GM23248 (cell line): ENCODE measurements around the gene ITSN2. TPM values are rescaled to one million over a fixed set of nuclear protein-coding genes. Genes with fewer than 3 reads are reported as not detected.
A peak's percentile ranks its signal among the peaks of the same experiment; 100 is the strongest.
"Not testable (repeated sequence)": the region's sequence is repeated elsewhere in the genome, so short reads cannot be mapped to it uniquely, and the experiment has no call there.

Source experiments
- DNase-seq: peaks from one replicate; pipeline ENCODE4 v3.0.0-alpha.2; 2015
- H2AFZ ChIP-seq: fragments of 200-600 bp; sonication (generic); 2 replicates; pipeline ENCODE4 v1.6.1; 2016; ENCODE audit warnings: antibody characterized with exemption
- H3F3A ChIP-seq: fragments of 200-600 bp; sonication (generic); 2 replicates; pipeline ENCODE4 v1.6.1; 2016; ENCODE audit warnings: mild to moderate bottlenecking, antibody characterized with exemption, mixed run types; ENCODE audit not compliant: insufficient read depth
- H3K27ac ChIP-seq: fragments of 200-600 bp; sonication (generic); 2 replicates; pipeline ENCODE4 v1.5.1; 2016; ENCODE audit warnings: mild to moderate bottlenecking
- H3K27me3 ChIP-seq: fragments of 200-600 bp; sonication (generic); replicated peaks from 2 replicates; pipeline ENCODE4 v1.6.1; 2016; ENCODE audit warnings: mild to moderate bottlenecking; ENCODE audit not compliant: insufficient read depth
- H3K36me3 ChIP-seq: fragments of 200-600 bp; sonication (generic); 2 replicates; pipeline ENCODE4 v1.6.1; 2016; ENCODE audit warnings: low read depth, mild to moderate bottlenecking
- H3K4me1 ChIP-seq: fragments of 200-600 bp; sonication (generic); 2 replicates; pipeline ENCODE4 v1.6.1; 2016; ENCODE audit warnings: mild to moderate bottlenecking; ENCODE audit not compliant: insufficient read depth
- H3K4me2 ChIP-seq: fragments of 200-600 bp; sonication (generic); one replicate; pipeline ENCODE4 v1.6.1; 2016; ENCODE audit warnings: mild to moderate bottlenecking; ENCODE audit not compliant: unreplicated experiment
- H3K4me3 ChIP-seq: fragments of 200-600 bp; sonication (generic); 2 replicates; pipeline ENCODE4 v1.5.1; 2016; ENCODE audit warnings: mild to moderate bottlenecking
- H3K79me2 ChIP-seq: fragments of 200-600 bp; sonication (generic); 2 replicates; pipeline ENCODE4 v1.6.1; 2016; ENCODE audit warnings: mild to moderate bottlenecking; ENCODE audit not compliant: insufficient read depth
- H3K9ac ChIP-seq: fragments of 200-600 bp; sonication (generic); 2 replicates; pipeline ENCODE4 v1.6.1; 2016; ENCODE audit warnings: mild to moderate bottlenecking
- H3K9me2 ChIP-seq: fragments of 200-600 bp; sonication (generic); 2 replicates; pipeline ENCODE4 v1.6.1; 2016; ENCODE audit warnings: mixed run types, mild to moderate bottlenecking, moderate library complexity; ENCODE audit not compliant: insufficient read depth
- H3K9me3 ChIP-seq: fragments of 200-600 bp; sonication (generic); one replicate; pipeline ENCODE4 v1.6.1; 2017; ENCODE audit warnings: low read depth
- H4K20me1 ChIP-seq: fragments of 200-600 bp; sonication (generic); 2 replicates; pipeline ENCODE4 v1.6.0; 2016; ENCODE audit not compliant: insufficient read depth
- EZH2 ChIP-seq: fragments of 200-600 bp; sonication (generic); IDR thresholded peaks from 2 replicates; pipeline ENCODE4 v1.6.1; 2018; ENCODE audit warnings: antibody characterized with exemption, mild to moderate bottlenecking; ENCODE audit not compliant: insufficient read depth, poor library complexity, severe bottlenecking
- EZH2phosphoT487 ChIP-seq: fragments of 200-600 bp; sonication (generic); IDR thresholded peaks from 2 replicates; pipeline ENCODE4 v1.6.1; 2018; ENCODE audit warnings: antibody characterized with exemption, moderate library complexity, mild to moderate bottlenecking, low read depth; ENCODE audit not compliant: insufficient read depth
- WGBS, 2 experiments: methylation state at CpG; one replicate each; pipeline ENCODE4 v1.1.6; 2015 to 2017; ENCODE audit warnings: low lambda C conversion rate in 2 of 2, low coverage in 1 of 2; ENCODE audit errors: missing lambda C conversion rate in 2 of 2; 5-methylcytosine and 5-hydroxymethylcytosine counted together
- in situ Hi-C: fragments of 300-500 bp; cut with MboI; formaldehyde crosslinking; loops from 2 replicates; pipeline ENCODE4 v1.15.0; 2020
- polyA plus RNA-seq: library from polyadenylated mRNA; unstranded; fragments of >200 nt; fragmentation: Nextera tagmentation; extraction: Ambion mirVana; gene quantifications from 2 replicates; pipeline ENCODE4 v1.2.1, GENCODE V29; 2016
- total RNA-seq: library from RNA; depleted of rRNA; stranded (reverse); fragments of >200 nt; shearing (Covaris generic); gene quantifications from 2 replicates; pipeline ENCODE4 v1.2.3, GENCODE V29; 2014

Gene ITSN2
- total and polyA plus RNA-seq, 2 experiments from 2014 or later, result 12.9 to 19.2 TPM

DNA sequence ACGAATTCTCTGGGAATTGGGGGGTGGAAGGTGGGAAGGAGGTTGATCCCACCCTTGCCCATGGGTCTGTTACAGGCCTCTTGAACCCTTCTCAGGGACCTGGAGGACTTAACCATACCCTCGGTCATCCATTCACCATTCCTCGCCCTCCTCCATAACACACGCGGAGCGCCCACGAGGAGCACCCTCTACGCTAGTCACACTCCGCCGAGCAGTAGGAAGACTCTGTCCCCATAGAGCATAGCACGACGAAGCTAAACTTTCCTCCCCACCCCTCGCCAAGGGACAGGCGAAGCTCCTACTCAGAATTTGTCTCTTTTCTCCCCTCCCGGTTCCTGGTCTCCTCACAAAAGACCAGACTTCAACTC, 611 bp upstream of the ITSN2 start:
- WGBS, 2 experiments, result 85 to 87% methylated on average over 15 of the region's 15 CpGs
- Histone ChIP-seq H3K9ac (peak overlapping the region; percentile 83), H3K27me3 (no peaks in the 10 kb centered on the region), H3K79me2 (peaks cover 40% of the 10 kb centered on the region), H3K9me2 (no peaks in the 10 kb centered on the region), H3K9me3 (no peaks in the 10 kb centered on the region), H3K4me2 (peak overlapping the region; percentile 82), H3F3A (no peaks in the 10 kb centered on the region), H3K4me3 (peak overlapping the region; percentile 87), H3K27ac (no peak overlapping the region), H2AFZ (peak overlapping the region; percentile 93), H4K20me1 (0 out of 2 replicates have a peak, but pooled peaks cover 3% of the 10 kb centered on the region), H3K4me1 (peaks cover 9% of the 10 kb centered on the region; the same call in 1 of the 2 replicates), H3K36me3 (no peaks in the 10 kb centered on the region)
- in situ Hi-C loops, result no loop called here
- TF ChIP-seq EZH2phosphoT487 (no peak), EZH2 (no peak)
- no peak for DNase-seq

DNA sequence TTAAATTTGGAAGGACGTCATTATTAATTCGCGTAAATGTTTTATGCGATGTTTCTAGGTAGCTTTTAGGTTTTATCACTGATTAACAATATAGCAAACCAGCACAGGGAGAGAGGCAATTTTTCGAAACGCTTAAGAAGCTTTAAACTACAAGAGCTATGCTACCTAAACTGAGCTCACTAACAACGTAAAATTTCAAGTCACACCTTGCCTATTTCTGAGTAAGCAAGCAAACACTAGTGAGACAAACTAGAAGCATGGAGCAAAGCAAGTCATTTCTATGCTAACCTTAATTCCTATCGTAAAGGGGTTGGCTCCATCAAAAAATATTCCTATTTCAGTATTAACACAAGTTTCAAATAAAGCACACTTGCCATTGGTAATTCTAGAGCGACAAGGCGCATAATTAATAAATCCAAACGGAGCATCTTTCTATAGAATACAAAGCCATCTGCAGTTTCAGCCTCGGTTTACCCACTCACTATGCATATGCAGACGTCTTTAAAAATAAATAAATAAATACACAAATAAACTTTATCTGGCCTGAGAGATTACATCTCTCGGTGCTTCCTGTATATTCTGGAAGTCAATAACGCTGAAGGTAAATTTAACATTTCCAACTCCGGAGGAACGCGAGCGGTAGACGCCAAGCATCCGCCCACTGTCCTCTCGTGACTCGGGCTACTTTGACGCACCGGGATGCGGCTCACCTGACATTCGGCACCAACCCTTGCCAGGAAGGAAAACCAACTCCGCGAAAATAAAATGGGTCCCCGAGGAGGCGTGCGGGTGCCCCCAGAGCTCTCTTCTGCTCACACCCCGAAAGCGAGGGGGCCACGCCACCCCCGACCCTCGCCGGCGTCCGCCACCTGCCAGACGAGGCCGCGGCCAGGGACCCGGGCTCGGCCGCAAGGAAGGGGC, 947 bp downstream of the ITSN2 start:
- 12 to 17% methylated on average over 32 to 45 of the region's 46 CpGs for WGBS, 2 experiments

GRCh38 chr2:24357767-24358166, 2.6 kb downstream of the ITSN2 start:
- H3K4me3 ChIP-seq, H3K4me2 ChIP-seq, H3K36me3 ChIP-seq, H3F3A ChIP-seq, in situ Hi-C loops, H3K9ac ChIP-seq, H4K20me1 ChIP-seq, DNase-seq, H3K9me3 ChIP-seq, H3K27ac ChIP-seq, H2AFZ ChIP-seq, H3K9me2 ChIP-seq, H3K27me3 ChIP-seq: not testable (repeated sequence)
- peaks cover 10% of the 10 kb centered on the region; the same call in 1 of the 2 replicates for H3K4me1 ChIP-seq
- peaks cover 72% of the 10 kb centered on the region for H3K79me2 ChIP-seq
- 96 to 99% methylated on average over 12 of the region's 12 CpGs for WGBS, 2 experiments

More for the DNA sequence above, 947 bp downstream of the ITSN2 start:
- TF ChIP-seq EZH2phosphoT487, result no peak
- TF ChIP-seq EZH2, result no peak
- Histone ChIP-seq H3K79me2 (peaks cover 56% of the 10 kb centered on the region), H3K9me3 (no peaks in the 10 kb centered on the region), H3K27me3 (no peaks in the 10 kb centered on the region), H3K36me3 (no peaks in the 10 kb centered on the region), H3K27ac (no peak overlapping the region), H3K4me2 (peak overlapping the region; percentile 82), H2AFZ (peak overlapping the region; percentile 93), H3K9ac (peak overlapping the region; percentile 83), H3K9me2 (no peaks in the 10 kb centered on the region), H3K4me3 (peak overlapping the region; percentile 87), H4K20me1 (0 out of 2 replicates have a peak, but pooled peaks cover 3% of the 10 kb centered on the region), H3F3A (no peaks in the 10 kb centered on the region), H3K4me1 (peaks cover 9% of the 10 kb centered on the region; the same call in 1 of the 2 replicates)
- in situ Hi-C loops, result no loop called here
- DNase-seq, result peak; percentile 63

DNA sequence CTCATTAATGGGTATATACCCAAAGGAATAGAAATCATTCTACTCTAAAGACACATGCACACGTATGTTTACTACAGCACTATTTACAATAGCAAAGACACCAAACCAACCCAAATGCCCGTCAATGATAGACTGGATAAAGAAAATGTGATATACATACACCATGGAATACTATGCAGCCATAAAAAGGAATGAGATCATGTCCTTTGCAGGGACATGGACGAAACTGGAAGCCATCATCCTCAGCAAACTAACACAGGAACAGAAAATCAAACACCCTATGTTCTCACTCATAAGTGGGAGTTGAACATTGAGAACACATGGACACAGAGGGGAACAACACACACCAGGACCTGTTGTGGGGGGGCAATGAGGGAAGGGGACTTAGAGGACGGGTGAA, 3.2 kb downstream of the ITSN2 start:
- H3F3A ChIP-seq, H3K27ac ChIP-seq, H3K9me3 ChIP-seq, H4K20me1 ChIP-seq, H2AFZ ChIP-seq, H3K9me2 ChIP-seq, in situ Hi-C loops, H3K27me3 ChIP-seq, H3K4me3 ChIP-seq, H3K36me3 ChIP-seq, H3K4me2 ChIP-seq, H3K9ac ChIP-seq, DNase-seq: not testable (repeated sequence)
- peaks cover 15% of the 10 kb centered on the region; the same call in 1 of the 2 replicates for H3K4me1 ChIP-seq
- 89 to 90% methylated on average over 4 of the region's 4 CpGs for WGBS, 2 experiments
- peaks cover 78% of the 10 kb centered on the region for H3K79me2 ChIP-seq
